HG03066 (cell line): Measurements from ENCODE around the gene KRTAP9-3.
"Not testable (repeated sequence)": the region's sequence is repeated elsewhere in the genome, so short reads cannot be mapped to it uniquely, and the experiment has no call there.

Experiments used
- ATAC-seq: cut with Tn5 transposase; IDR thresholded peaks from one replicate; pipeline ENCODE4 v1.9.1; 2021; ENCODE audit warnings: low read depth; ENCODE audit not compliant: unreplicated experiment

KRTAP9-3 gene

GRCh38 chr17:41232399-41233105 lies at the start of gene KRTAP9-3:
Gene KRTAP9-3, plus strand, starts transcription at chr17:41232449. Its CDS starts 53 bp downstream, at chr17:41232502.
- not testable (repeated sequence) for ATAC-seq

- ATAC-seq: no peak
Observed at GRCh38 chr17:41184480-41184961, 47.7 kb upstream of the KRTAP9-3 start, which contains the start of gene KRTAP4-1. Gene KRTAP4-1, minus strand, starts transcription at chr17:41184911. Its CDS starts 57 bp downstream, at chr17:41184854.

- no peak for ATAC-seq
Observed at GRCh38 chr17:41185001-41185400, 47.2 kb upstream of the KRTAP9-3 start.

- ATAC-seq: no peak
Observed at GRCh38 chr17:41186872-41187271, 45.4 kb upstream of the KRTAP9-3 start.

- ATAC-seq: not testable (repeated sequence)
Observed at GRCh38 chr17:41189837-41190318, 42.4 kb upstream of the KRTAP9-3 start, which contains the start of gene KRTAP9-1. Gene KRTAP9-1, plus strand, starts transcription at chr17:41189887. Its CDS starts 0 bp downstream, at chr17:41189887.

GRCh38 chr17:41190328-41190727 lies 41.9 kb upstream of the KRTAP9-3 start:
- no peak for ATAC-seq

- ATAC-seq: no peak
Observed at GRCh38 chr17:41196068-41196467, 36.2 kb upstream of the KRTAP9-3 start.

GRCh38 chr17:41199421-41200078 lies 32.7 kb upstream of the KRTAP9-3 start:
- ATAC-seq: no peak

- ATAC-seq: no peak
Observed at GRCh38 chr17:41211845-41212466, 20.3 kb upstream of the KRTAP9-3 start.

GRCh38 chr17:41212524-41213169 lies 19.6 kb upstream of the KRTAP9-3 start:
- ATAC-seq: no peak

GRCh38 chr17:41215681-41216080 lies 16.6 kb upstream of the KRTAP9-3 start:
- ATAC-seq: no peak

- no peak for ATAC-seq
Observed at GRCh38 chr17:41223821-41224220, 8.4 kb upstream of the KRTAP9-3 start.

GRCh38 chr17:41226051-41226450 lies 6.2 kb upstream of the KRTAP9-3 start:
- no peak for ATAC-seq

- ATAC-seq: not testable (repeated sequence)
Observed at GRCh38 chr17:41226598-41227095, 5.6 kb upstream of the KRTAP9-3 start, which contains the start of gene KRTAP9-2. Gene KRTAP9-2, plus strand, starts transcription at chr17:41226648. Its CDS starts 7 bp downstream, at chr17:41226655.

GRCh38 chr17:41230094-41230493 lies 2.2 kb upstream of the KRTAP9-3 start:
- no peak for ATAC-seq

- ATAC-seq: no peak
Observed at GRCh38 chr17:41231731-41232130, 518 bp upstream of the KRTAP9-3 start.

- ATAC-seq: not testable (repeated sequence)
Observed at GRCh38 chr17:41237116-41237515, 4.9 kb downstream of the KRTAP9-3 start.

- not testable (repeated sequence) for ATAC-seq
Observed at GRCh38 chr17:41237949-41238437, 5.7 kb downstream of the KRTAP9-3 start, which contains the start of gene KRTAP9-8. Gene KRTAP9-8, plus strand, starts transcription at chr17:41237999. Its CDS starts 53 bp downstream, at chr17:41238052.

- ATAC-seq: not testable (repeated sequence)
Observed at GRCh38 chr17:41246995-41247787, 14.9 kb downstream of the KRTAP9-3 start.
